Panc1 (cell line): Measurements from ENCODE around the gene NPFFR2. TPM values are rescaled to one million over a fixed set of nuclear protein-coding genes. Genes with fewer than 3 reads are reported as not detected.
"Not testable (repeated sequence)": the region's sequence is repeated elsewhere in the genome, so short reads cannot be mapped to it uniquely, and the experiment has no call there.

Experiments used
- ATAC-seq: fragments of 200-7000 bp; cut with Tn5 transposase; 2 replicates; pipeline ENCODE4 v1.9.1; 2020; ENCODE audit warnings: mild to moderate bottlenecking, moderate library complexity
- BruUV-seq: library from RNA; stranded (reverse); fragments of 400-500 nt; replicated peaks from 2 replicates; lab custom pipeline; 2021; lab: Mats Ljungman, UMichigan
- CTCF ChIA-PET: fragments of 300-600 bp; sonication (Branson Sonifier 250); formaldehyde crosslinking; loops from one replicate; lab custom pipeline; 2022; ENCODE audit warnings: antibody characterized with exemption; lab: Charles Lee
- POLR2A ChIA-PET: fragments of 300-600 bp; sonication (Branson Sonifier 250); formaldehyde crosslinking; loops from one replicate; lab custom pipeline; 2022; ENCODE audit warnings: antibody characterized with exemption; lab: Charles Lee
- DNase-seq: peaks from one replicate; pipeline ENCODE4 v3.0.0-alpha.2; 2010; ENCODE audit warnings: low read depth, low spot score
- H3K27ac ChIP-seq: 2 replicates; pipeline ENCODE4 v1.5.1; 2011; ENCODE audit warnings: mild to moderate bottlenecking, low read length, inconsistent platforms
- H3K27me3 ChIP-seq: fragments of 200-500 bp; sonication (Bioruptor generic); 2 replicates; pipeline ENCODE4 v1.6.0; 2014; ENCODE audit warnings: low read length, inconsistent platforms; ENCODE audit not compliant: control insufficient read depth, insufficient read depth
- H3K36me3 ChIP-seq: fragments of 200-500 bp; sonication (Bioruptor generic); 2 replicates; pipeline ENCODE4 v1.5.1; 2014; ENCODE audit warnings: inconsistent platforms, mild to moderate bottlenecking, low read length, moderate library complexity; ENCODE audit not compliant: control insufficient read depth, insufficient read depth
- H3K4me1 ChIP-seq: 2 replicates; pipeline ENCODE4 v1.5.1; 2011; ENCODE audit warnings: inconsistent platforms, mild to moderate bottlenecking, low read length, moderate library complexity; ENCODE audit not compliant: control insufficient read depth, insufficient read depth
- H3K4me3 ChIP-seq, 2 experiments: 2 replicates each; pipeline ENCODE4 v1.5.1; 2011 to 2012; ENCODE audit warnings: low read depth in 2 of 2, low read length in 2 of 2, mild to moderate bottlenecking in 2 of 2, inconsistent platforms in 1 of 2, moderate library complexity in 1 of 2
- H3K9me3 ChIP-seq: fragments of 200-500 bp; sonication (Bioruptor generic); 2 replicates; pipeline ENCODE4 v1.5.1; 2014; ENCODE audit warnings: low read depth, mild to moderate bottlenecking, inconsistent platforms, low read length, moderate library complexity; ENCODE audit not compliant: control insufficient read depth, insufficient read depth
- CTCF ChIP-seq: fragments of 450-650 bp; IDR thresholded peaks from 2 replicates; pipeline ENCODE4 v1.5.1; 2017; ENCODE audit warnings: mild to moderate bottlenecking
- POLR2AphosphoS5 ChIP-seq: IDR thresholded peaks from 2 replicates; pipeline ENCODE4 v1.6.1; 2012; ENCODE audit warnings: mild to moderate bottlenecking, low read depth, low read length, moderate library complexity
- REST ChIP-seq, 2 experiments: IDR thresholded peaks; 2 replicates each; pipeline ENCODE4 v1.6.1; 2011 to 2012; ENCODE audit warnings: low read depth in 2 of 2, control low read depth in 1 of 2, low read length in 1 of 2, mild to moderate bottlenecking in 1 of 2, moderate library complexity in 1 of 2; ENCODE audit not compliant: insufficient read depth in 1 of 2
- SIN3A ChIP-seq: IDR thresholded peaks from 2 replicates; pipeline ENCODE4 v1.6.1; 2012; ENCODE audit warnings: low read depth, mild to moderate bottlenecking, low read length, moderate library complexity, borderline replicate concordance; ENCODE audit not compliant: insufficient read depth
- TCF7L2 ChIP-seq: IDR thresholded peaks from 2 replicates; pipeline ENCODE4 v1.6.1; 2011; ENCODE audit warnings: mild to moderate bottlenecking, low read depth, low read length, inconsistent platforms
- in situ Hi-C: cut with HindIII; loops from 2 replicates; pipeline ENCODE4 v1.10.0; 2016; ENCODE audit warnings: low sequenced_read_pairs, low pct_unique_long_range_greater_than_20kb
- intact Hi-C: fragments of 100-400 bp; cut with micrococcal nuclease; formaldehyde crosslinking; loops from one replicate; pipeline ENCODE4 v1.10.0; 2022; ENCODE audit not compliant: unreplicated experiment
- total RNA-seq: library from RNA; stranded (reverse); gene quantifications from one replicate; pipeline ENCODE4 v1.2.1, GENCODE V29; 2021; ENCODE audit not compliant: unreplicated experiment

Gene NPFFR2
- total RNA-seq, 1 experiment from 2014 or later, result not detected

- ATAC-seq, result no peak
Measured at GRCh38 chr4:72144241-72144640, 112.4 kb downstream of the NPFFR2 start.

GRCh38 chr4:72152731-72153130, 120.9 kb downstream of the NPFFR2 start:
- no peaks in the 10 kb centered on the region for H3K4me1 ChIP-seq
- ChIA-PET CTCF (no interaction called here), POLR2A (no interaction called here)
- H3K36me3 ChIP-seq, result no peaks in the 10 kb centered on the region
- in situ Hi-C loops (no loop called here), intact Hi-C loops (no loop called here)
- BruUV-seq, result no TSS peak
- H3K27me3 ChIP-seq, result no peaks in the 10 kb centered on the region
- no peaks in the 10 kb centered on the region for H3K9me3 ChIP-seq
- DNase-seq, result no peak
- no peak overlapping the region for H3K4me3 ChIP-seq
- no peak overlapping the region for H3K27ac ChIP-seq
- TF ChIP-seq SIN3A (no peak), POLR2AphosphoS5 (no peak), REST (IDR thresholded peaks at IDR 0.05; ENCODE audit: insufficient read depth in 1 of 2, low read depth in 2 of 2, low read length in 1 of 2) (no peak), TCF7L2 (no peak), CTCF (no peak)
- ATAC-seq, result no peak

More at GRCh38 chr4:72144241-72144640, 112.4 kb downstream of the NPFFR2 start:
- no peaks in the 10 kb centered on the region for H3K36me3 ChIP-seq
- TF ChIP-seq SIN3A (no peak), POLR2AphosphoS5 (no peak), REST (IDR thresholded peaks at IDR 0.05; ENCODE audit: insufficient read depth in 1 of 2, low read depth in 2 of 2, low read length in 1 of 2) (no peak), TCF7L2 (no peak), CTCF (no peak)
- in situ Hi-C loops (no loop called here), intact Hi-C loops (no loop called here)
- no peak overlapping the region for H3K4me3 ChIP-seq
- H3K27me3 ChIP-seq, result no peaks in the 10 kb centered on the region
- ChIA-PET CTCF (no interaction called here), POLR2A (no interaction called here)
- no peaks in the 10 kb centered on the region for H3K9me3 ChIP-seq
- H3K4me1 ChIP-seq, result no peaks in the 10 kb centered on the region
- BruUV-seq, result no TSS peak
- DNase-seq, result no peak
- H3K27ac ChIP-seq, result no peak overlapping the region

- H3K4me3 ChIP-seq, POLR2A ChIA-PET, H3K4me1 ChIP-seq, H3K9me3 ChIP-seq, ATAC-seq, CTCF ChIA-PET, H3K27ac ChIP-seq, H3K36me3 ChIP-seq, BruUV-seq, DNase-seq, in situ Hi-C loops, H3K27me3 ChIP-seq, intact Hi-C loops: not testable (repeated sequence)
Measured at GRCh38 chr4:72153634-72154033, 121.8 kb downstream of the NPFFR2 start.

- H3K27me3 ChIP-seq, H3K4me3 ChIP-seq, BruUV-seq, H3K4me1 ChIP-seq, ATAC-seq, in situ Hi-C loops, DNase-seq, H3K36me3 ChIP-seq, POLR2A ChIA-PET, intact Hi-C loops, H3K27ac ChIP-seq, CTCF ChIA-PET, H3K9me3 ChIP-seq: not testable (repeated sequence)
Measured at GRCh38 chr4:72169285-72169684, 137.5 kb downstream of the NPFFR2 start.
